Measurements from ENCODE around the gene C5orf15. TPM values are rescaled to one million over a fixed set of nuclear protein-coding genes. Genes with fewer than 3 reads are reported as not detected.
"Not testable (repeated sequence)": the region's sequence is repeated elsewhere in the genome, so short reads cannot be mapped to it uniquely, and the experiment has no call there.

Gene C5orf15
- polyA plus RNA-seq, 1 donor from 2014 or later = 72.3 TPM

GRCh38 chr5:133977161-133977787 is 8.8 kb upstream of the C5orf15 start:
- Histone ChIP-seq H3K27me3 (ENCODE audit: insufficient read depth, low read depth, low read length) (no peaks in the 10 kb centered on the region), H3K9me2 (ENCODE audit: insufficient read depth, low read length) (no peaks in the 10 kb centered on the region), H4K20me1 (ENCODE audit: insufficient read depth) (no peaks in the 10 kb centered on the region), H3K36me3 (ENCODE audit: insufficient read depth, low read length) (peaks cover 5% of the 10 kb centered on the region), H3F3A (ENCODE audit: insufficient read depth, low read length, poor library complexity, severe bottlenecking) (no peaks in the 10 kb centered on the region), H3K79me2 (replicated peaks; ENCODE audit: insufficient read depth, low read length) (no peaks in the 10 kb centered on the region), H3K4me3 (ENCODE audit: low read length) (no peak overlapping the region), H3K4me2 (ENCODE audit: low read length) (no peak overlapping the region), H3K9ac (ENCODE audit: low read length) (no peak overlapping the region), H3K27ac (ENCODE audit: low read length) (no peak overlapping the region), H2AFZ (ENCODE audit: low read depth, low read length) (no peak overlapping the region), H3K9me3 (ENCODE audit: low read length) (no peaks in the 10 kb centered on the region)
- TF ChIP-seq EZH2 (IDR thresholded peaks at IDR 0.05; ENCODE audit: borderline replicate concordance, insufficient read depth, low read length, poor library complexity, severe bottlenecking) (no peak), SMC3 (conservative IDR thresholded peaks at IDR 0.05; ENCODE audit: poor library complexity) (no peak), TAF1 (IDR thresholded peaks at IDR 0.05; ENCODE audit: low read depth) (no peak), POLR2AphosphoS5 (IDR thresholded peaks at IDR 0.05) (no peak), MXI1 (conservative IDR thresholded peaks at IDR 0.05; ENCODE audit: poor library complexity, severe bottlenecking) (no peak), RAD21 (conservative IDR thresholded peaks at IDR 0.05) (no peak), EP300 (conservative IDR thresholded peaks at IDR 0.05; ENCODE audit: poor library complexity, severe bottlenecking) (no peak)
- TF ChIP-seq, protein P1, sequence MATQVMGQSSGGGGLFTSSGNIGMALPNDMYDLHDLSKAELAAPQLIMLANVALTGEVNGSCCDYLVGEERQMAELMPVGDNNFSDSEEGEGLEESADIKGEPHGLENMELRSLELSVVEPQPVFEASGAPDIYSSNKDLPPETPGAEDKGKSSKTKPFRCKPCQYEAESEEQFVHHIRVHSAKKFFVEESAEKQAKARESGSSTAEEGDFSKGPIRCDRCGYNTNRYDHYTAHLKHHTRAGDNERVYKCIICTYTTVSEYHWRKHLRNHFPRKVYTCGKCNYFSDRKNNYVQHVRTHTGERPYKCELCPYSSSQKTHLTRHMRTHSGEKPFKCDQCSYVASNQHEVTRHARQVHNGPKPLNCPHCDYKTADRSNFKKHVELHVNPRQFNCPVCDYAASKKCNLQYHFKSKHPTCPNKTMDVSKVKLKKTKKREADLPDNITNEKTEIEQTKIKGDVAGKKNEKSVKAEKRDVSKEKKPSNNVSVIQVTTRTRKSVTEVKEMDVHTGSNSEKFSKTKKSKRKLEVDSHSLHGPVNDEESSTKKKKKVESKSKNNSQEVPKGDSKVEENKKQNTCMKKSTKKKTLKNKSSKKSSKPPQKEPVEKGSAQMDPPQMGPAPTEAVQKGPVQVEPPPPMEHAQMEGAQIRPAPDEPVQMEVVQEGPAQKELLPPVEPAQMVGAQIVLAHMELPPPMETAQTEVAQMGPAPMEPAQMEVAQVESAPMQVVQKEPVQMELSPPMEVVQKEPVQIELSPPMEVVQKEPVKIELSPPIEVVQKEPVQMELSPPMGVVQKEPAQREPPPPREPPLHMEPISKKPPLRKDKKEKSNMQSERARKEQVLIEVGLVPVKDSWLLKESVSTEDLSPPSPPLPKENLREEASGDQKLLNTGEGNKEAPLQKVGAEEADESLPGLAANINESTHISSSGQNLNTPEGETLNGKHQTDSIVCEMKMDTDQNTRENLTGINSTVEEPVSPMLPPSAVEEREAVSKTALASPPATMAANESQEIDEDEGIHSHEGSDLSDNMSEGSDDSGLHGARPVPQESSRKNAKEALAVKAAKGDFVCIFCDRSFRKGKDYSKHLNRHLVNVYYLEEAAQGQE (IDR thresholded peaks at IDR 0.05; ENCODE audit: borderline replicate concordance) = no peak
- TF ChIP-seq, protein P2, sequence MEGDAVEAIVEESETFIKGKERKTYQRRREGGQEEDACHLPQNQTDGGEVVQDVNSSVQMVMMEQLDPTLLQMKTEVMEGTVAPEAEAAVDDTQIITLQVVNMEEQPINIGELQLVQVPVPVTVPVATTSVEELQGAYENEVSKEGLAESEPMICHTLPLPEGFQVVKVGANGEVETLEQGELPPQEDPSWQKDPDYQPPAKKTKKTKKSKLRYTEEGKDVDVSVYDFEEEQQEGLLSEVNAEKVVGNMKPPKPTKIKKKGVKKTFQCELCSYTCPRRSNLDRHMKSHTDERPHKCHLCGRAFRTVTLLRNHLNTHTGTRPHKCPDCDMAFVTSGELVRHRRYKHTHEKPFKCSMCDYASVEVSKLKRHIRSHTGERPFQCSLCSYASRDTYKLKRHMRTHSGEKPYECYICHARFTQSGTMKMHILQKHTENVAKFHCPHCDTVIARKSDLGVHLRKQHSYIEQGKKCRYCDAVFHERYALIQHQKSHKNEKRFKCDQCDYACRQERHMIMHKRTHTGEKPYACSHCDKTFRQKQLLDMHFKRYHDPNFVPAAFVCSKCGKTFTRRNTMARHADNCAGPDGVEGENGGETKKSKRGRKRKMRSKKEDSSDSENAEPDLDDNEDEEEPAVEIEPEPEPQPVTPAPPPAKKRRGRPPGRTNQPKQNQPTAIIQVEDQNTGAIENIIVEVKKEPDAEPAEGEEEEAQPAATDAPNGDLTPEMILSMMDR (IDR thresholded peaks at IDR 0.05; ENCODE audit: poor library complexity, severe bottlenecking) = no peak

DNA sequence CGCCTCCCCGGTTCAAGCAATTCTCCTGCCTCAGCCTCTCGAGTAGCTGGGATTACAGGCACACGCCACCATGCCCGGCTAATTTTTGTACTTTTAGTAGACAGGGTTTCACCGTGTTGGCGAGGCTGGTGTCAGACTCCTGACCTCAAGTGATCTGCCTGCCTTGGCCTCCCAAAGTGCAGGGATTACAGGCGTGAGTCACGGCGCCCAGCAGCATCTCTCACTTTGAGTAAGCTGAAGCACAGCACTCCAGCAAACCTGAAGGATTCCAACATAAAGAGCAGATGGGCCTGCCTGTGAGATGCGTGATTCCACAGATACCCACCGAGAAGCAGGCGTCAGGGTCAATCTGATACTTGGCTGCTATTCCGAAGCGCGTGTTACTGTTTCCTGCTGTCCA is 7.1 kb upstream of the C5orf15 start:
- H3K27ac ChIP-seq (ENCODE audit: low read length); H4K20me1 ChIP-seq (ENCODE audit: insufficient read depth); H3K9me2 ChIP-seq (ENCODE audit: insufficient read depth, low read length); H3K4me2 ChIP-seq (ENCODE audit: low read length); H3K4me3 ChIP-seq (ENCODE audit: low read length); H3K9me3 ChIP-seq (ENCODE audit: low read length); H3K9ac ChIP-seq (ENCODE audit: low read length); H2AFZ ChIP-seq (ENCODE audit: low read depth, low read length); H3K36me3 ChIP-seq (ENCODE audit: insufficient read depth, low read length); H3K27me3 ChIP-seq (ENCODE audit: insufficient read depth, low read depth, low read length); H3K79me2 ChIP-seq (replicated peaks; ENCODE audit: insufficient read depth, low read length); H3F3A ChIP-seq (ENCODE audit: insufficient read depth, low read length, poor library complexity, severe bottlenecking): not testable (repeated sequence)

GRCh38 chr5:133974142-133974541 is 5.7 kb upstream of the C5orf15 start:
- Histone ChIP-seq H3F3A (ENCODE audit: insufficient read depth, low read length, poor library complexity, severe bottlenecking) (no peaks in the 10 kb centered on the region), H3K27ac (ENCODE audit: low read length) (no peak overlapping the region), H3K36me3 (ENCODE audit: insufficient read depth, low read length) (peaks cover 5% of the 10 kb centered on the region), H3K9ac (ENCODE audit: low read length) (no peak overlapping the region), H4K20me1 (ENCODE audit: insufficient read depth) (no peaks in the 10 kb centered on the region), H3K9me2 (ENCODE audit: insufficient read depth, low read length) (no peaks in the 10 kb centered on the region), H3K4me2 (ENCODE audit: low read length) (no peak overlapping the region), H3K4me3 (ENCODE audit: low read length) (no peak overlapping the region), H3K79me2 (replicated peaks; ENCODE audit: insufficient read depth, low read length) (no peaks in the 10 kb centered on the region), H3K27me3 (ENCODE audit: insufficient read depth, low read depth, low read length) (no peaks in the 10 kb centered on the region), H3K9me3 (ENCODE audit: low read length) (no peaks in the 10 kb centered on the region), H2AFZ (ENCODE audit: low read depth, low read length) (no peak overlapping the region)
- TF ChIP-seq RAD21 (conservative IDR thresholded peaks at IDR 0.05) = no peak
- TF ChIP-seq EZH2 (IDR thresholded peaks at IDR 0.05; ENCODE audit: borderline replicate concordance, insufficient read depth, low read length, poor library complexity, severe bottlenecking) = no peak
- TF ChIP-seq, protein P1 (IDR thresholded peaks at IDR 0.05; ENCODE audit: borderline replicate concordance) = no peak
- TF ChIP-seq, protein P2 (IDR thresholded peaks at IDR 0.05; ENCODE audit: poor library complexity, severe bottlenecking) = no peak
- no peak for TF ChIP-seq EP300 (conservative IDR thresholded peaks at IDR 0.05; ENCODE audit: poor library complexity, severe bottlenecking)
